GM19240 (cell line): ENCODE data around the gene LIF.
"Not testable (repeated sequence)": the region's sequence is repeated elsewhere in the genome, so short reads cannot be mapped to it uniquely, and the experiment has no call there.

Experiments used
- DNase-seq: peaks from one replicate; pipeline ENCODE4 v3.0.0; 2011; ENCODE audit warnings: low spot score; ENCODE audit not compliant: insufficient read length

The LIF gene

DNA sequence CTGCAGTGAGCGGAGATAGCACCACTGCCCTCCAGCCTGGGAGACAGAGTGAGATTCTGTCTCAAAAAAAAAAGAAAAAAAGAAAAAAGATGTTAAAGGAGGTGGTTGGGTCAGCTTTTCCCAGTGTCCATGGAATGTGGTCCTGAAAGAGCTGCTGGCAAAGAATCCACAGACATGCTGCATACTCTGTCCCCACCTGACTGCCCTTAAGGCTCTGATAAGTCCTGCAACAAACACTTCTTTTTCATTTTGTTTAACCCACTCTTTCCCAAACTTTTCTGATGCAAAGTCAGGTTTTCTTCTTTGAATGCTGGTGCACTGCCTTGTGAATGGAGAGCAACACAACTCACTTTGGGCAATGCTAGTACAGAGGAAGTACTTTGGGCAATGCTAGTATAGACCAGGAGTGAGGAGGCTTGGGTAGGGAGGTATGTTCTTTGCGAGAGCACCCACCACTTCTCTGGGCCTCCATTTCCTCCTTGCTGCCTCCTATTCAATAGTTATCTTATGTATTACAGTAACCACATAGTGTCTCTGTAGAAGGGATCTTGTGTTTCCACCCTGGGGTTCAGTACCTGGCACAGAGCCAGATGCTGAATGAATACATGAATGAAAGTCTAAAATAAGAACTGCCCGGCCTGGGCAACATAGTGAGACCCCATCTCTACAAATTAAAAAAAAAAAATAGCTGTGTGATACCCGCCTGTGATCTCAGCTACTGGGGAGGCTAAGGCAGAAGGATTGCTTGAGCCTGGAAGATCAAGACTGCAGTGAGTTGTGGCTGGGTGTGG lies 18.9 kb downstream of the LIF start:
- no peak for DNase-seq

- DNase-seq, result no peak
These were observed 20.2 kb downstream of the LIF start for GRCh38 chr22:30226192-30226832.

- DNase-seq, result no peak
These were observed 21.2 kb downstream of the LIF start for GRCh38 chr22:30225220-30225927.

DNA sequence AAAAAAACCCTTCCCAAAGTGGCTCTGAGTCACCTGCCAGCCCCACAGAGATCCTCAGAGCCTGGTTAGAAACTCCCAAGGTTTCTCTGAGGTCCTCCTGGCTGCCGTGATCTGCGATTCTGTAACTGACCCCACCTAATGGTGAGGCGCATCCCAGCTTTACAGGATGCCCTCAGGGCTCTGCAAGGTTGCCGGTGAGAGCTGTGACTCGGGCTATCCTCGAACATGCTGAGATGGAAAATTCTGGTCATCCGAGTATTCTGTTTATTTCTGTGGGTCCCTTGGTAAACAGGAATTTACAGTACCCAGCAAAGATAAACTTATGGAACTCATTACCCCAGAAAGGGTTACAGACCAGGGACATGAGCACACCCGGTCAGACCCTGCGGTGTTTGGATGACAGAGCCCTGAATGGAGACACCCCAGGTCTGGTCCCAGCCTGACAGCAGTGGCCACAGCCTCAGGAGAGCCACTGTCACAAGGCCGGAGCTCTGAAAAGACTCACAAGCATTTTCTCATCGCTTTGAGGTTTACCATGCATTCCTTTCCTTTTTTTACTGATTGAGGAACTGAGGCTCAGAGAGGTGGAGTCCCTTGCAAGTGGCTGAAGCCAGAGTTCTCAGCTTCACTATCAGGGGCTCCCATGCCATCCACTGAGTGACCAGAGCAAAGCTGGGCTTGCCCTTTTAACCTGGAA lies 22.2 kb downstream of the LIF start:
- no peak for DNase-seq

- no peak for DNase-seq
These were observed 23.3 kb downstream of the LIF start for GRCh38 chr22:30223303-30223702.

DNA sequence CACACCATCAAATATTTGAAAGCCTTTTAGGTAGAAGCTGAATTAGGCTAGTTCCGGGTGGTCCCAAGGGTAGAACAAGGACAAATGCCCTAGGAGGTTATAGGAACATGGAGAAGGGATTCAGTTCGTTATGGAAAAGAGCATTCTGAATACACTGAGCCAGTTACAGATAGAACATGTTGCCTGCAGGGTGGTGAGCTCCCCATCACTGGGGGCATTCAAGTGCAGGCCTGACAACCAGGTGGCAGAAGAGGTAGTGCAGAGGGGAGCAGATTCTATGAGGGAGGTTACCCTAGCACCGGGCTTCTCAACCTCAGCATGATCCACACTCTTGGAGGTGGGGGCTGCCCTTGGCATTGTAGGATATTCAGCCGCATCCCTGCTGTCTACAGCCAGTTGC lies 24.2 kb downstream of the LIF start:
- no peak for DNase-seq

DNA sequence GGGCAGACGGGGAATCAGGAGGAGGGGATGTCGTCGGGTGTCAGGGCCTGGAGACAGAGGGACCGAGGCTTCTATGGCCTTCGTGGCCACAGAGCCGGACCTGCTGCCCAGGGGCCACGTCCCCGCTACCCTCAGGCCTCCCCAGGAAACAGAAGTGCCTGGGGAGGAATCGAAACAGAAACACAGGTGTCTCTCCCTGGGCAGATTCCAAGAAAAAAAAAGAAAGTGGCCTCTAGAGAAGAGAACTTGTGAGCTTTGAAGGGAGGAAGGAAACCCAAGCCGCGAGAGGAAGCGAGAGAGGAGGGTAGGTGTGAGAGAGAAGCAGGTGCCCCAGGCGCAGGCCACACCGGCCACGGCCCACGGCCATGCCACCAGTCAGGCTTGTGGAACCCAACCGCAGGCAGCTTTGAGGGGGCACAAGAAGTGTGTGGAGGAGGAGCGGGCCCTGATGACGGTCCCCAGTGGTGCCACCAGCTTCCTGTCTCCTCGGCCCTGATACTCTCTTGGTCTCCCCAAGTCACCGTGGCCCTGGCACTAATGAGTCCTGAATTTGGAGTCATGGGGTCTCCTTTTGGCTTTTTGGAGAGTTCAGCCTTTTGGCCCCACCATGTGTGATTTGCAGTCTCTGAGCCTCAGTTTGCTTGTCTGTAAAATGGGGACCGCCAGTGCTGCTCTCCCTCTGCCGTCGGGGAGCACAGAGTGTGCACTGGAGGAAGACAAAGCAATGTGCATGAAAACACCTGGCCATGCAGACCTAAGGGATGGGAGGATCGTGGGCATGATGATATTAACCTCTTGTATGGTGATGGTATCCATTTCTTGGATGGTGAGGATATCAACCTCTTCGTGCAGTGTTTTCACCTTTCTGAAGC lies 25.2 kb downstream of the LIF start:
- no peak for DNase-seq

DNA sequence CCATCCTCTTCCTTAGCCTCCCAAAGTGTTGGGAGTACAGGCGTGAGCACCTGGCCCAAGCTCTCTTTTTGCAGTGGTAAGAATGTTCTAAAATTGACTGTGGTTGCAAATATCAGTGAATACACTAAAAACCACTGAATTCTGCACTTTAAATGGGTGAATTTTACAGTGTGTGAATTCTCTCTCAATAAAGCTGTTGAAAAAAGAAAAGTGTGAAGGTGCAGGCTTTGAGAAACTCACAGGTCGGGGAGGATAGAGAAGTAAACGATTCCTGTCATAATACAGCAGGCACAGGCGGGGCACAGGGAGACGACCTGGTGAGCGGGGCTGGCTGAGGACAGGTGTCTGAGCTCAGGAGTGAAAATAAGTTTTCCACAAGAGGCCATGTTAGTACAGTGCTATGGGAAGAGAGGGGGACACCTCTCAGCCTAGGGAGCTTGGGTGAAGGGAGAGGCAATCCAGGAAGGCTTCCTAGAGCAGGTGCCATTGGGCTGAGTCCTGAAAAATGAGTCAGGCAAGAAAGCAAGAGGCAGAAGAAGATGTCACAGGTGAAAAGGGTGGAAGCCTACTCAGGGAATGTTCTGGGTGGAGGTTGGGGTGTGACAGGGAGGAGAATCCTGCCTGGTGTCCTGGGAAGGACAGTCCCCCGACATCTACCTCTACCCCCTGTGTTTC lies 26.1 kb downstream of the LIF start:
- no peak for DNase-seq

DNA sequence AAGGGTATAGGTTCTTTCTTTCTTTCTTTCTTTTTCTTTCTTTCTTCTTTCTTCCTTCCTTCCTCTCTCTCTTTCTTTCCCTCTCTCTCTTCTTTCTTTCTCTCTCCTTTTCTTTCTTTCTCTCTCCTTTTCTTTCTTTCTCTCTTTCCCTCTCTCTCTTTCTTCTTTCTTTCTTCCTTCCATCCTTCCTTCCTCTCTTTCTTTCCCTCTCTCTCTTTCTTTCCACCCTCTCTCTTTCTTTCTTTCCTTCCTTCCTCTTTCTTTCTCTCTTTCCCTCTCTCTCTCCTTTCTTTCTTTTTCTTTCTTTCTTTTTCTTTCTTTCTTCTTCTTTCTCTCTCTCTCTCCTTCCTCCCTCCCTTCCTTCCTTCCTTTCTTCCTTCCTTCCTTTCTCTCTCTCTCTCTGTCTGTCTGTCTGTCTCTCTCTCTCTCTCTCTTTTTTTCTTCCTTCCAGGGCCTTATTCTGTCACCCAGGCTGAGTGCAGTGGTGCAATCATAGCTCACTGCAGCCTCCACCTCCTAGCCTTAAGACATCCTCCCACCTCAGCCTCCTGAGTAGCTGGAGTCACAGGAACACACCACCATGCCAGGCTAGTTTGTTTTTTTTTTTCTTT lies 26.8 kb downstream of the LIF start:
- DNase-seq, result no peak

- DNase-seq, result no peak
These were observed 27.4 kb downstream of the LIF start for GRCh38 chr22:30219049-30219654.

GRCh38 chr22:30217698-30218560 lies 28.6 kb downstream of the LIF start:
- no peak for DNase-seq

DNA sequence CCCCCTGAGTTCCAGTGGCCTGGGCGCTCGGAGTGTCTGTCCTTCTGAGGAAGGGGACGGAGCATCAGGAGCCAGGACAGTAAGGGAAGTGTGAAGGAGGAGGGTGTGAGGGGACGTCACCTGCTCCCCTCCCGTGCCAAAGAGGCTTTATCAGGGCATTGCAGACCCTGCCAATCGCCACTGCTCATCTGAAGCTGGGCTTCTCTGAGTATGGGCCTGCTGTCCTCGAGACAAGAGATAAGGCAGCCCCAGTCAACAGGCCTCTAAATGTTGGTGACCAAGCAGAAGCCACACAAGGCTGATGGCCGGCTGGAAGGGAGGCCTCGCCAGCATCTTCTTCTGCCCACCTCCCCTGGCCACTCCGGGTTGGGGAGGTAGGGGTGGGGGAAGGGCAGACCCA lies 29.8 kb downstream of the LIF start:
- no peak for DNase-seq

DNA sequence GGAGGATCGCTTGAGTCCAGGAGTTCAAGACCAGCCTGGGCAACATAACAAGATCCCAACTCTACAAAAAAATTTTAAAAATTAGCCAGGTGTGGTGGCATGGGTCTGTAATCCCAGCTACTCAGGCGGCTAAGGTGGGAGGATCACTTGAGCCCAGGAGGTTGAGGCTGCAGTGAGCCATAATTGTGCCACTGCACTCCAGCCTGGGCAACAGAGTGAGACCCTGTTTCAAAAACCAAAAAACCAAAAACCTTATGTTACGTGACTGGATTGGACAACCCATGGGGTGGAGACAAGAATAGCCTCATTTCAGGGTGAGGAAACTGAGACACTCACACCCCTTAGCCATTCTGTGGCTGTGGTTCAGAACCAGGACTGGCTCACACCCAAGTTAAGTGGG lies 30.3 kb downstream of the LIF start:
- DNase-seq, result not testable (repeated sequence)

DNA sequence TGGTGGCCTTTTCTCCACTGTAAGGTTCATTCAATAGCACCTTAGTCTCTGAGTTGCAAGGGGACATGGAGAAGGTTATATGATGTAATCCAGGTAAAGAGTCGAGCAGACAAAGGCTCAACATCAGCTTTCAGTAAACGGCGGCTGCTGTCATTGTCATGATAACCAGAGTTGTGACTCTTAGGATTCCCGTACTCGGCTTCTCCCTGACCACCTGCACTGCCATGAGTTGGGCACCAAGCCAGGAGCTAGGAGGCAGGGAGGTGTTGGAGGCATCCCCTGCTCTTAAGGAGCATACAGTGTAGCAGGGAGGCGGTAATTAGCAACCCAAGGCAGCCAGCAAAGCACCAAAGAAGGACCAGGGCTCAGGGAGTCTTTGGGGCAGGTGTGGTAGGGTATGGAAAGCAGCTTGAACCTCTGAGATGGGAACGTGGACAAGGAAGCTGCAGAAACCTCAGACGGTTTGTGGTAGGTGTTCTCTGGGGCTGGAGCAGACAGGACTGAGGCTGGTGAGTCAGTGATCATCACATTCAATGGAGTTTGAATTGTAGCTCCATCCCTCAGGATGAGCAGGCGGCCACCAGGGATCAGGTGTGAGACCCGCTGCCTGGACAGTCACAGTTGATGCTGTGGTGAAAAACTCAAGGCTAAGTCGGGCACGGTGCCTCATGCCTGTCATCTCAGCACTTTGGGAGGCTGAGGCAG lies 31.7 kb downstream of the LIF start:
- DNase-seq, result no peak

DNA sequence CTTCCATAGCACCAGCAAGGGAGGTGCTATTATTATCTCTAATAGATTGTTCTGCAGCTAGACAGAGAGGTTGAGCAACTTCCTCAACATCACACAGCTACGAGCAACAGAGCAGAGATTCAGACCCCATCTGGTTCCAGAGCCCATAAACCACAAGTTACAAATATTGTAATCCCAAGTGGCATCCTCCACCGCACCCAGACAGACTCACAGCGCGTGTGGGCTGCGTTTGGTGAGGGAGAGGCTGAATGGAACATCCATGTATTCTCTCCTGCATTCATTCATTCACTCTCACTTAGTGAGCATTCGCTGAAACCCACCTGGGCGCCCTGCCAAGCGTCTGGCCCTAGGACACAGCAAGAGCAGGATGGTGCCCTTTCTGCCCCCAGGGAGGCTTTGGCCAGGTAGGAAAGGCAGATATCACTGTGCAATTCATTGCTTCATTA lies 33.5 kb downstream of the LIF start:
- no peak for DNase-seq

- no peak for DNase-seq
These were observed 34.1 kb downstream of the LIF start for GRCh38 chr22:30212363-30212995.

- DNase-seq, result no peak
These were observed 35.3 kb downstream of the LIF start for GRCh38 chr22:30211124-30211820.
